K562 (cell line): ENCODE measurements around the gene TNFRSF18. TPM values are rescaled to one million over a fixed set of nuclear protein-coding genes. Genes with fewer than 3 reads are reported as not detected.

Source experiments
- ATAC-seq: fragments of 200-7000 bp; cut with Tn5 transposase; 3 replicates; pipeline ENCODE4 v1.9.1; 2020; ENCODE audit warnings: moderate library complexity
- BruUV-seq: library from RNA; stranded (reverse); fragments of 400-500 nt; replicated peaks from 2 replicates; lab custom pipeline; 2021; lab: Mats Ljungman, UMichigan
- CTCF ChIA-PET: fragments of 300-600 bp; formaldehyde crosslinking; extraction: SDS; loops from one replicate; lab custom pipeline; 2021; ENCODE audit warnings: low intra/inter-chr PET ratio; lab: Yijun Ruan, JAX
- POLR2A ChIA-PET: fragments of 300-600, 350-650 bp; sonication (Branson Sonifier 250); formaldehyde crosslinking; extraction: SDS; loops from one replicate; lab custom pipeline; 2021; ENCODE audit warnings: antibody characterized with exemption, inconsistent platforms; lab: Yijun Ruan, JAX
- DNase-seq, 4 experiments: peaks; one replicate each; pipeline versions ENCODE4 v3.0.0 to v3.0.0-alpha.2; 2011 to 2018; ENCODE audit warnings: low spot score in 3 of 4, mixed read lengths in 3 of 4; ENCODE audit errors: extremely low read depth in 1 of 4
- FAIRE-seq: peaks from 2 replicates; lab custom pipeline; 2011; peaks lifted over from hg19 to GRCh38; lab: Jason Lieb, UNC
- H2AFZ ChIP-seq: 2 replicates; pipeline ENCODE4 v1.6.0; 2011; ENCODE audit warnings: low read depth, low read length, control low read depth, inconsistent platforms
- H3K27ac ChIP-seq: fragments of 200-600 bp; 3 replicates; pipeline ENCODE4 v1.8.0; 2011; ENCODE audit warnings: low read depth, mild to moderate bottlenecking, control low read depth, inconsistent platforms, low read length, moderate library complexity, mixed read lengths; ENCODE audit errors: extremely low read depth
- H3K27me3 ChIP-seq, 2 experiments: fragments of 300-600 bp in 1 of 2; 2 replicates in 1 of 2; 3 replicates in 1 of 2; pipeline versions ENCODE4 v1.6.0 to v1.8.0; 2011; ENCODE audit warnings: inconsistent platforms in 2 of 2, low read length in 2 of 2, mild to moderate bottlenecking in 1 of 2, mixed read lengths in 1 of 2, moderate library complexity in 1 of 2; ENCODE audit not compliant: control insufficient read depth in 2 of 2, insufficient read depth in 2 of 2
- H3K36me3 ChIP-seq: fragments of 300-600 bp; 3 replicates; pipeline ENCODE4 v1.8.0; 2011; ENCODE audit warnings: mild to moderate bottlenecking, low read length, inconsistent platforms; ENCODE audit not compliant: control insufficient read depth, insufficient read depth
- H3K4me1 ChIP-seq, 2 experiments: fragments of 200-600 bp in 1 of 2; replicated peaks in 1 of 2; 2 replicates in 1 of 2; 3 replicates in 1 of 2; pipeline versions ENCODE4 v1.5.1 to v1.8.0; 2011; ENCODE audit warnings: inconsistent platforms in 2 of 2, low read length in 2 of 2, mild to moderate bottlenecking in 1 of 2, mixed read lengths in 1 of 2, moderate library complexity in 1 of 2; ENCODE audit not compliant: control insufficient read depth in 2 of 2, insufficient read depth in 2 of 2
- H3K4me2 ChIP-seq: 2 replicates; pipeline ENCODE4 v1.6.1; 2011; ENCODE audit warnings: low read length, control low read depth, inconsistent platforms, mixed read lengths; ENCODE audit not compliant: insufficient read depth
- H3K4me3 ChIP-seq: fragments of 200-600 bp; sonication (generic), shearing (Covaris generic); 2 replicates; pipeline ENCODE4 v1.5.1; 2016; ENCODE audit warnings: control low read depth, inconsistent platforms
- H3K79me2 ChIP-seq: fragments of 200-600 bp; 3 replicates; pipeline ENCODE4 v1.8.0; 2011; ENCODE audit warnings: low read length, inconsistent platforms; ENCODE audit not compliant: control insufficient read depth, insufficient read depth
- H3K9ac ChIP-seq, 2 experiments: 2 replicates each; pipeline versions ENCODE4 v1.6.0 to v1.6.1; 2011; ENCODE audit warnings: low read depth in 2 of 2, low read length in 2 of 2, control low read depth in 1 of 2, inconsistent platforms in 1 of 2, mild to moderate bottlenecking in 1 of 2, mixed read lengths in 1 of 2; ENCODE audit not compliant: insufficient read depth in 1 of 2
- H3K9me1 ChIP-seq: one replicate; pipeline ENCODE4 v1.6.0; 2011; ENCODE audit warnings: inconsistent platforms, mild to moderate bottlenecking, low read length, moderate library complexity; ENCODE audit not compliant: control insufficient read depth, insufficient read depth
- H3K9me3 ChIP-seq: replicated peaks from 2 replicates; pipeline ENCODE4 v1.5.1; 2011; ENCODE audit warnings: low read depth, low read length, inconsistent platforms; ENCODE audit not compliant: control insufficient read depth, insufficient read depth
- H4K20me1 ChIP-seq: replicated peaks from 2 replicates; pipeline ENCODE4 v1.6.1; 2011; ENCODE audit warnings: low read length, inconsistent platforms, mixed read lengths; ENCODE audit not compliant: control insufficient read depth, insufficient read depth
- ARID1B ChIP-seq: fragments of 450-650 bp; IDR thresholded peaks from 2 replicates; pipeline ENCODE4 v1.6.1; 2016; ENCODE audit warnings: antibody characterized with exemption, mild to moderate bottlenecking, inconsistent platforms
- ATF1 ChIP-seq, 2 experiments: fragments of 450-650 bp in 1 of 2; IDR thresholded peaks; 2 replicates each; pipeline ENCODE4 v1.6.1; 2016; ENCODE audit warnings: missing compliant biosample characterization in 1 of 2, missing genetic modification characterization in 1 of 2
- CBFA2T2 ChIP-seq: fragments of 450-650 bp; conservative IDR thresholded peaks from 2 replicates; pipeline ENCODE4 v1.6.1; 2017; ENCODE audit warnings: mild to moderate bottlenecking
- CBFA2T3 ChIP-seq: fragments of 450-650 bp; IDR thresholded peaks from 2 replicates; pipeline ENCODE4 v1.6.1; 2017
- DNMT1 ChIP-seq: fragments of 450-650 bp; IDR thresholded peaks from 2 replicates; pipeline ENCODE4 v1.6.1; 2016; ENCODE audit warnings: antibody characterized with exemption, mild to moderate bottlenecking
- HNRNPH1 ChIP-seq: fragments of 200-400 bp; formaldehyde crosslinking; optimal IDR thresholded peaks from 2 replicates; pipeline ENCODE3; 2017; ENCODE audit warnings: low read depth, mild to moderate bottlenecking, low read length, moderate library complexity
- L3MBTL2 ChIP-seq: fragments of 450-650 bp; IDR thresholded peaks from 2 replicates; pipeline ENCODE4 v1.6.1; 2016; ENCODE audit warnings: mild to moderate bottlenecking, moderate library complexity
- LCOR ChIP-seq: sonication (generic); formaldehyde crosslinking; IDR thresholded peaks from 2 replicates; pipeline ENCODE4 v1.8.0; 2022; ENCODE audit warnings: mild to moderate bottlenecking, missing genetic modification reagents
- NFIC ChIP-seq: fragments of 450-650 bp; IDR thresholded peaks from 2 replicates; pipeline ENCODE4 v1.6.1; 2017; ENCODE audit warnings: mild to moderate bottlenecking, inconsistent platforms
- RCOR1 ChIP-seq, 2 experiments: IDR thresholded peaks; 2 replicates each; pipeline ENCODE4 v1.6.1; 2012; ENCODE audit warnings: low read depth in 2 of 2, low read length in 2 of 2, borderline replicate concordance in 1 of 2, improper control_type of control experiment in 1 of 2
- TAL1 ChIP-seq: fragments of 450-650 bp; IDR thresholded peaks from 2 replicates; pipeline ENCODE4 v1.6.1; 2016; ENCODE audit warnings: mild to moderate bottlenecking
- WGBS: fragments of 100-300 bp; shearing (Covaris generic); methylation state at CpG from one replicate; pipeline ENCODE4 v1.1.6; 2016; ENCODE audit warnings: low coverage, mixed read lengths; ENCODE audit not compliant: insufficient coverage; ENCODE audit errors: missing lambda C conversion rate; 5-methylcytosine and 5-hydroxymethylcytosine counted together
- in situ Hi-C: fragments of 300-500 bp; cut with MboI; formaldehyde crosslinking; loops from 4 replicates; pipeline ENCODE4 v1.15.0; 2018; ENCODE audit warnings: inconsistent platforms, mixed read lengths
- intact Hi-C: fragments of 100-400 bp; cut with micrococcal nuclease; formaldehyde crosslinking; loops from 2 replicates; pipeline ENCODE4 v1.14.2; 2022
- polyA plus RNA-seq, 8 experiments: library from polyadenylated mRNA; depleted of rRNA in 4 of 8; stranded (reverse) in 5 of 8; unstranded in 3 of 8; fragments of >200 nt; fragmentation: Nextera tagmentation in 2 of 8; fragmentation: Illumina TruSeq in 1 of 8; extraction: Ambion mirVana in 2 of 8; extraction: Trizol in 1 of 8; gene quantifications; 2 replicates each; pipeline versions ENCODE4 v1.2.1 to v1.2.3, GENCODE V29; 2011 to 2014; ENCODE audit warnings: inconsistent platforms in 1 of 8, missing spikeins in 1 of 8
- total RNA-seq, 7 experiments: library from RNA; depleted of rRNA in 6 of 7; stranded (reverse); fragments of >200 nt in 6 of 7; fragmentation: Illumina TruSeq in 2 of 7; extraction: Trizol in 2 of 7; gene quantifications; 2 replicates each; pipeline versions ENCODE4 v1.2.1 to v1.2.3, GENCODE V29; 2011 to 2021; ENCODE audit warnings: low replicate concordance in 1 of 7

Gene TNFRSF18
- total and polyA plus RNA-seq, 9 of the 15 experiments (the other 6 are each of a cell fraction or from before 2014, with no cell fraction given) = 0.24 to 0.27 TPM; not detected in 7

DNA sequence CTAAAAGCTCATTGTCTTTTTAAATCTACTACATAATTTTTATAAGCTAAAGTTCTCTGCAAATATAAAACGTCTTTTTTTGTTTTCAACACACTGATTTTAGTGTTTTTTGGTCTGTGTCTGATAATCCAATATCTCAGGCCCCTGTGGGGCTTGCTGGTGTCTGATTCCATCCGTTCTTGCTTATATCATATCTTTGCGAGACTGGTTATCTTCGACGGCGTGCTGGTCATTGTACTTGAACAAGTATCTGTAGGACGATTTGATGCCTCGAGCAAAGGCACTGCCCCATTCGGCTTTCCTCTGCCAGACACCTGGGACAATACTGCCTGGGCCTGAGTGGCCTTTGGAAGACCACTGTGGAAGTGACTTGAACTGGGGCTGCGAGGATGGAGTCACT, 51.1 kb downstream of the TNFRSF18 start:
- Histone ChIP-seq H3K4me1 (peaks cover 25 to 51% of the 10 kb centered on the region in 2 experiments), H2AFZ (no peak overlapping the region), H3K79me2 (no peaks in the 10 kb centered on the region), H3K9me3 (no peaks in the 10 kb centered on the region), H3K4me3 (no peak overlapping the region), H3K36me3 (no peaks in the 10 kb centered on the region), H4K20me1 (no peaks in the 10 kb centered on the region), H3K27ac (no peak overlapping the region), H3K9ac (peak overlapping the region in 1 of 2 experiments; percentile 27; a peak in 1 of 4 replicates), H3K4me2 (no peak overlapping the region), H3K9me1 (no peaks in the 10 kb centered on the region), H3K27me3 (peaks cover 0 to 4% of the 10 kb centered on the region in 2 experiments; a peak in 2 of 5 replicates)
- intact Hi-C loops (no loop called here), in situ Hi-C loops (no loop called here)
- whole genome bisulfite sequencing = 5% methylated on average over 10 of the region's 10 CpGs
- CTCF ChIA-PET = no interaction called here
- POLR2A ChIA-PET = interaction anchor here (0.6 to 1.0 kb wide), 2 partner anchors 28 to 241 kb away, joined by 3 to 4 read pairs; no protein-coding TSS in a partner anchor
- DNase-seq (peak in 1 of 4 experiments; percentile 34), FAIRE-seq (peak; percentile 56), ATAC-seq (no peak)
- no TSS peak for BruUV-seq
- TF ChIP-seq HNRNPH1 (no peak), CBFA2T2 (peak; percentile 54), ARID1B (peak; percentile 23; the same call in 1 of the 2 replicates), RCOR1 (IDR thresholded peaks at IDR 0.05; ENCODE audit: borderline replicate concordance in 1 of 2, low read depth in 2 of 2, low read length in 2 of 2) (peak in 1 of 2 experiments; percentile 26; a peak in 1 of 4 replicates), NFIC (0 out of 2 replicates have a peak, but pooled peaks have one; percentile 5), L3MBTL2 (0 out of 2 replicates have a peak, but pooled peaks have one; percentile 20), TAL1 (peak; percentile 53; the same call in 1 of the 2 replicates), ATF1 (CRISPR knock-in tag; IDR thresholded peaks at IDR 0.05) (no peak), ATF1 (tag; IDR thresholded peaks at IDR 0.05) (no peak), LCOR (CRISPR knock-in tag) (0 out of 2 replicates have a peak, but pooled peaks have one; percentile 9), DNMT1 (no peak), CBFA2T3 (peak; percentile 73)
